ENCODE measurements around the gene RHEB.

DNA sequence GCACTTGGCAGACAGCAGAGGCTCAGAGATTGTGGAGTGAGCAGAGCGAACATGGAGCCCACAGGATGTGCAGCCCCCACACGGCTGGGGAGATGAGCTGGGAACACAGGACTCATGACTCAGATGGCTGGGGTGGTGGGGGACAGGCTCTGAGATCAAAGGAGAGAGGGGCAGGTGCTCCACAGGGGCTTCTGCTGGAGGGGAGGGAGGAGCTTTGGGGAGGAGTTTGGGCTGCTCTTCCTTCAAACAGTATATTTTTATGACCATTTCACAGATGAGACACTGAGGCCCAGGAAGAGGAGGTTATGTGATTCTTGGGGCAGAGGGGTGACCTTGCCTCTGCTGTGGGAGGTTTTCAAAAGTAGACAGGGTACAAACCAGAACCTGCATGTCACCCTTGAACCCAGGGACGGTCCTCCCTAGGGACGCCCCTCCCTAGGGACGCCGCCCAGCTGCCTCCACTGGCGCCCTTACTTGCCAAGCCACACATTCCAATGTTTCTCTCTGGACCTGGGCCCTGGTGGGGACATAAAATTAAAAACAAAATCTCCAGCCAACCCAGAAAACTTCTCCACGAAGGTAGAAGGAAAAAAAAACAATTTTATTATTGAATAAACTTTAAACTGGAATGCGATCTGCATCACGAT lies 78.8 kb downstream of the RHEB start:
- TF ChIP-seq EZH2 (IDR thresholded peaks at IDR 0.05; ENCODE audit: borderline replicate concordance, low read depth, low read length, severe bottlenecking) (peak; percentile 13), MYC (IDR thresholded peaks at IDR 0.05; ENCODE audit: low read depth, low read length) (no peak), POLR2A (IDR thresholded peaks at IDR 0.05; ENCODE audit: low read depth, low read length) (no peak), POLR2AphosphoS5 (IDR thresholded peaks at IDR 0.05; ENCODE audit: insufficient read depth, low read depth, low read length) (no peak), FOS (IDR thresholded peaks at IDR 0.05; ENCODE audit: borderline replicate concordance, insufficient read depth, low read length) (no peak), JUN (IDR thresholded peaks at IDR 0.05; ENCODE audit: borderline replicate concordance, insufficient read depth, insufficient read length, low read depth) (no peak), GATA2 (IDR thresholded peaks at IDR 0.05; ENCODE audit: insufficient read depth, insufficient read length, low read depth, low read length) (no peak)
- TF ChIP-seq, protein P1, sequence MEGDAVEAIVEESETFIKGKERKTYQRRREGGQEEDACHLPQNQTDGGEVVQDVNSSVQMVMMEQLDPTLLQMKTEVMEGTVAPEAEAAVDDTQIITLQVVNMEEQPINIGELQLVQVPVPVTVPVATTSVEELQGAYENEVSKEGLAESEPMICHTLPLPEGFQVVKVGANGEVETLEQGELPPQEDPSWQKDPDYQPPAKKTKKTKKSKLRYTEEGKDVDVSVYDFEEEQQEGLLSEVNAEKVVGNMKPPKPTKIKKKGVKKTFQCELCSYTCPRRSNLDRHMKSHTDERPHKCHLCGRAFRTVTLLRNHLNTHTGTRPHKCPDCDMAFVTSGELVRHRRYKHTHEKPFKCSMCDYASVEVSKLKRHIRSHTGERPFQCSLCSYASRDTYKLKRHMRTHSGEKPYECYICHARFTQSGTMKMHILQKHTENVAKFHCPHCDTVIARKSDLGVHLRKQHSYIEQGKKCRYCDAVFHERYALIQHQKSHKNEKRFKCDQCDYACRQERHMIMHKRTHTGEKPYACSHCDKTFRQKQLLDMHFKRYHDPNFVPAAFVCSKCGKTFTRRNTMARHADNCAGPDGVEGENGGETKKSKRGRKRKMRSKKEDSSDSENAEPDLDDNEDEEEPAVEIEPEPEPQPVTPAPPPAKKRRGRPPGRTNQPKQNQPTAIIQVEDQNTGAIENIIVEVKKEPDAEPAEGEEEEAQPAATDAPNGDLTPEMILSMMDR (IDR thresholded peaks at IDR 0.05; ENCODE audit: extremely low read depth in 1 of 2, insufficient read depth in 1 of 2, low read depth in 1 of 2, low read length in 2 of 2), result no peak
- TF ChIP-seq, protein P2, sequence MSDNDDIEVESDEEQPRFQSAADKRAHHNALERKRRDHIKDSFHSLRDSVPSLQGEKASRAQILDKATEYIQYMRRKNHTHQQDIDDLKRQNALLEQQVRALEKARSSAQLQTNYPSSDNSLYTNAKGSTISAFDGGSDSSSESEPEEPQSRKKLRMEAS (IDR thresholded peaks at IDR 0.05; ENCODE audit: insufficient read depth, insufficient read length), result no peak

Data from endothelial cell of umbilical vein (primary cell).